RWPE2 (cell line): ENCODE results near the gene TFAP2A.

Source experiments
- ATAC-seq: fragments of 200-7000 bp; cut with Tn5 transposase; 3 replicates; pipeline ENCODE4 v1.9.1; 2021; ENCODE audit warnings: low read depth
- DNase-seq: peaks from one replicate; pipeline ENCODE4 v3.0.0-alpha.2; 2020; ENCODE audit warnings: low spot score
- H3K27ac ChIP-seq: fragments of 450-650 bp; 2 replicates; pipeline ENCODE4 v1.5.1; 2017; ENCODE audit warnings: mild to moderate bottlenecking; ENCODE audit not compliant: poor library complexity, severe bottlenecking
- H3K27me3 ChIP-seq: fragments of 250-450 bp; sonication (Bioruptor Pico); 2 replicates; pipeline ENCODE4 v1.5.1; 2021; ENCODE audit warnings: mild to moderate bottlenecking, moderate library complexity; ENCODE audit not compliant: insufficient read depth, poor library complexity, severe bottlenecking
- H3K36me3 ChIP-seq: fragments of 250-450 bp; sonication (Bioruptor Pico); 2 replicates; pipeline ENCODE4 v1.5.1; 2020; ENCODE audit warnings: low read depth, mild to moderate bottlenecking, moderate library complexity
- H3K4me1 ChIP-seq: fragments of 250-450 bp; sonication (Bioruptor Pico); 2 replicates; pipeline ENCODE4 v1.5.1; 2021; ENCODE audit warnings: mild to moderate bottlenecking, moderate library complexity; ENCODE audit not compliant: insufficient read depth, poor library complexity, severe bottlenecking
- H3K4me3 ChIP-seq: fragments of 250-450 bp; sonication (Bioruptor Pico); 2 replicates; pipeline ENCODE4 v1.5.1; 2021; ENCODE audit warnings: mild to moderate bottlenecking, moderate library complexity; ENCODE audit not compliant: severe bottlenecking
- H3K9me3 ChIP-seq: fragments of 250-450 bp; sonication (Bioruptor Pico); 2 replicates; pipeline ENCODE4 v1.5.1; 2021; ENCODE audit warnings: mild to moderate bottlenecking, moderate library complexity; ENCODE audit not compliant: severe bottlenecking
- CTCF ChIP-seq: fragments of 450-650 bp; IDR thresholded peaks from one replicate; pipeline ENCODE4 v1.5.1; 2017; ENCODE audit warnings: mild to moderate bottlenecking, moderate library complexity; ENCODE audit not compliant: poor library complexity, severe bottlenecking

The TFAP2A gene

GRCh38 chr6:10449751-10450150 lies 34.9 kb upstream of the TFAP2A start:
- no peak for DNase-seq
- ATAC-seq, result no peak
- Histone ChIP-seq H3K4me3 (no peak overlapping the region), H3K9me3 (no peaks in the 10 kb centered on the region), H3K4me1 (peaks cover 35% of the 10 kb centered on the region), H3K36me3 (no peaks in the 10 kb centered on the region), H3K27me3 (no peaks in the 10 kb centered on the region), H3K27ac (peak overlapping the region; percentile 90)
- TF ChIP-seq CTCF, result no peak

GRCh38 chr6:10448096-10448495 lies 33.2 kb upstream of the TFAP2A start:
- peaks cover 33% of the 10 kb centered on the region for H3K4me1 ChIP-seq
- peak overlapping the region; percentile 90 for H3K27ac ChIP-seq
- no peak for TF ChIP-seq CTCF
- no peak for ATAC-seq
- no peaks in the 10 kb centered on the region for H3K27me3 ChIP-seq
- H3K36me3 ChIP-seq, result no peaks in the 10 kb centered on the region
- H3K4me3 ChIP-seq, result no peak overlapping the region
- no peak for DNase-seq
- no peaks in the 10 kb centered on the region for H3K9me3 ChIP-seq

- TF ChIP-seq CTCF, result no peak
- H3K4me3 ChIP-seq, result no peak overlapping the region
- ATAC-seq (no peak), DNase-seq (no peak)
- no peaks in the 10 kb centered on the region for H3K9me3 ChIP-seq
- H3K36me3 ChIP-seq, result no peaks in the 10 kb centered on the region
- H3K27ac ChIP-seq, result no peak overlapping the region
- H3K4me1 ChIP-seq, result peaks cover 38% of the 10 kb centered on the region
- no peaks in the 10 kb centered on the region for H3K27me3 ChIP-seq
Observed at GRCh38 chr6:10446548-10446947, 31.7 kb upstream of the TFAP2A start.

- Histone ChIP-seq H3K27me3 (no peaks in the 10 kb centered on the region), H3K27ac (peak overlapping the region; percentile 99), H3K4me1 (peaks cover 24% of the 10 kb centered on the region), H3K36me3 (no peaks in the 10 kb centered on the region), H3K9me3 (no peaks in the 10 kb centered on the region), H3K4me3 (no peak overlapping the region)
- peak; percentile 43 for ATAC-seq
- TF ChIP-seq CTCF, result no peak
- DNase-seq, result no peak
Observed at GRCh38 chr6:10441655-10442009, 26.8 kb upstream of the TFAP2A start.

- DNase-seq (peak; percentile 90), ATAC-seq (peak; percentile 93)
- Histone ChIP-seq H3K36me3 (no peaks in the 10 kb centered on the region), H3K9me3 (no peaks in the 10 kb centered on the region), H3K4me3 (no peak overlapping the region), H3K27me3 (no peaks in the 10 kb centered on the region), H3K27ac (peak overlapping the region; percentile 99), H3K4me1 (peaks cover 24% of the 10 kb centered on the region)
- TF ChIP-seq CTCF, result peak; percentile 31
Observed at GRCh38 chr6:10441004-10441654, 26.3 kb upstream of the TFAP2A start.
